WTC11 (cell line): Measurements from ENCODE around the gene RESP18. TPM values are rescaled to one million over a fixed set of nuclear protein-coding genes. Genes with fewer than 3 reads are reported as not detected.
A peak's percentile ranks its signal among the peaks of the same experiment; 100 is the strongest.

Source experiments
- ATAC-seq: fragments of 200-7000 bp; cut with Tn5 transposase; 2 replicates; pipeline ENCODE4 v1.10.0; 2021; ENCODE audit warnings: mild to moderate bottlenecking, moderate library complexity
- CTCF ChIA-PET: fragments of 300-600 bp; sonication (Branson Sonifier 250); formaldehyde crosslinking; loops from one replicate; lab custom pipeline; 2021; ENCODE audit warnings: antibody characterized with exemption; lab: Charles Lee
- POLR2A ChIA-PET: fragments of 350-600 bp; sonication (Branson Sonifier 250); formaldehyde crosslinking; loops from one replicate; lab custom pipeline; 2021; ENCODE audit warnings: antibody characterized with exemption; lab: Charles Lee
- DNase-seq: peaks from one replicate; pipeline ENCODE4 v3.0.0; 2021; ENCODE audit warnings: low spot score
- H3K27ac Mint-ChIP-seq: 2 replicates; pipeline ENCODE4 v1.8.0; 2021; ENCODE audit warnings: mixed read lengths
- H3K27me3 Mint-ChIP-seq: 2 replicates; pipeline ENCODE4 v1.8.0; 2021; ENCODE audit warnings: low read depth, mild to moderate bottlenecking, moderate library complexity, mixed read lengths
- H3K36me3 Mint-ChIP-seq: 2 replicates; pipeline ENCODE4 v1.8.0; 2021; ENCODE audit warnings: mixed read lengths
- H3K4me1 Mint-ChIP-seq: 2 replicates; pipeline ENCODE4 v1.8.0; 2022; ENCODE audit warnings: mixed read lengths
- H3K4me3 Mint-ChIP-seq: 2 replicates; pipeline ENCODE4 v1.8.0; 2021; ENCODE audit warnings: mild to moderate bottlenecking, moderate library complexity, mixed read lengths
- H3K9me3 Mint-ChIP-seq: 2 replicates; pipeline ENCODE4 v1.8.0; 2021; ENCODE audit warnings: mixed read lengths
- ATF1 ChIP-seq: sonication (generic); formaldehyde crosslinking; IDR thresholded peaks from 2 replicates; pipeline ENCODE4 v1.8.1; 2023; ENCODE audit warnings: mild to moderate bottlenecking, moderate library complexity, missing genetic modification reagents
- CREB1 ChIP-seq: sonication (generic); formaldehyde crosslinking; IDR thresholded peaks from 2 replicates; pipeline ENCODE4 v1.8.0; 2023; ENCODE audit warnings: mild to moderate bottlenecking, missing genetic modification reagents
- E2F1 ChIP-seq: sonication (generic); formaldehyde crosslinking; IDR thresholded peaks from 2 replicates; pipeline ENCODE4 v1.8.0; 2022; ENCODE audit warnings: mild to moderate bottlenecking, missing genetic modification reagents
- HMGA2 ChIP-seq: fragments of 250-450 bp; sonication (Bioruptor Pico); IDR thresholded peaks from 2 replicates; pipeline ENCODE4 v1.4.0; 2021; ENCODE audit warnings: mild to moderate bottlenecking, moderate library complexity
- ZBTB21 ChIP-seq: sonication (generic); formaldehyde crosslinking; IDR thresholded peaks from 2 replicates; pipeline ENCODE4 v1.8.1; 2023; ENCODE audit warnings: mild to moderate bottlenecking, missing genetic modification reagents, borderline replicate concordance
- ZNF263 ChIP-seq: sonication (generic); formaldehyde crosslinking; IDR thresholded peaks from 2 replicates; pipeline ENCODE4 v1.8.1; 2022; ENCODE audit warnings: low read depth, mild to moderate bottlenecking, moderate library complexity, missing genetic modification reagents
- microRNA-seq: library from miRNA; unstranded; fragments of <30 nt; microRNA quantifications from one replicate; pipeline ENCODE4 v1.2.0, GENCODE V29; 2022; ENCODE audit warnings: borderline number of aligned reads
- total RNA-seq: library from RNA; stranded (reverse); gene quantifications from 3 replicates; pipeline ENCODE4 v1.2.3, GENCODE V29; 2021
- TF ChIP-seq, protein P1 (sequence below): fragments of 250-450 bp; sonication (Bioruptor Pico); conservative IDR thresholded peaks from 2 replicates; pipeline ENCODE4 v1.9.0; 2021; ENCODE audit warnings: mild to moderate bottlenecking
- TF ChIP-seq, protein P2 (sequence below): sonication (generic); formaldehyde crosslinking; IDR thresholded peaks from 2 replicates; pipeline ENCODE4 v1.8.0; 2022; ENCODE audit warnings: mild to moderate bottlenecking, missing genetic modification reagents
- TF ChIP-seq, protein P3 (sequence below): fragments of 200-600 bp; IDR thresholded peaks from 2 replicates; pipeline ENCODE4 v1.8.0; 2022; ENCODE audit warnings: antibody characterized with exemption
- TF ChIP-seq, protein P4 (sequence below): fragments of 250-450 bp; sonication (Bioruptor Pico); IDR thresholded peaks from 2 replicates; pipeline ENCODE4 v1.9.0; 2021; ENCODE audit warnings: mild to moderate bottlenecking
- TF ChIP-seq, protein P5 (sequence below): sonication (generic); formaldehyde crosslinking; IDR thresholded peaks from 2 replicates; pipeline ENCODE4 v1.8.1; 2022; ENCODE audit warnings: missing genetic modification reagents, borderline replicate concordance
- TF ChIP-seq, protein P6 (sequence below): sonication (generic); formaldehyde crosslinking; IDR thresholded peaks from 2 replicates; pipeline ENCODE4 v1.8.1; 2022; ENCODE audit warnings: low read depth, mild to moderate bottlenecking, moderate library complexity, missing genetic modification reagents, borderline replicate concordance
- TF ChIP-seq, protein P7 (sequence below): sonication (generic); formaldehyde crosslinking; IDR thresholded peaks from 2 replicates; pipeline ENCODE4 v1.8.0; 2022; ENCODE audit warnings: mild to moderate bottlenecking, missing genetic modification reagents

Gene RESP18
- total RNA-seq, 1 experiment from 2014 or later = not detected

- Mint-ChIP-seq H3K27ac (peak overlapping the region; percentile 96), H3K36me3 (peaks cover 3% of the 10 kb centered on the region; the same call in 1 of the 2 replicates), H3K4me3 (peak overlapping the region; percentile 70), H3K4me1 (peaks cover 32% of the 10 kb centered on the region), H3K27me3 (peaks cover 9% of the 10 kb centered on the region), H3K9me3 (no peaks in the 10 kb centered on the region)
- ATAC-seq = peak; percentile 72
- POLR2A ChIA-PET = interaction anchor here (0.6 to 3.0 kb wide), 11 partner anchors 17 to 379 kb away, joined by 3 to 21 read pairs (median 4); partner anchors contain the start of genes ABCB6, ANKZF1, ATG9A and GLB1L
- CTCF ChIA-PET = interaction anchor here (0.6 to 6.5 kb wide), 37 partner anchors 8 to 298 kb away, joined by 3 to 158 read pairs (median 4); partner anchors contain the start of genes ABCB6, ANKZF1, ATG9A and DNPEP
- no peak for TF ChIP-seq ATF1
- TF ChIP-seq, protein P1, sequence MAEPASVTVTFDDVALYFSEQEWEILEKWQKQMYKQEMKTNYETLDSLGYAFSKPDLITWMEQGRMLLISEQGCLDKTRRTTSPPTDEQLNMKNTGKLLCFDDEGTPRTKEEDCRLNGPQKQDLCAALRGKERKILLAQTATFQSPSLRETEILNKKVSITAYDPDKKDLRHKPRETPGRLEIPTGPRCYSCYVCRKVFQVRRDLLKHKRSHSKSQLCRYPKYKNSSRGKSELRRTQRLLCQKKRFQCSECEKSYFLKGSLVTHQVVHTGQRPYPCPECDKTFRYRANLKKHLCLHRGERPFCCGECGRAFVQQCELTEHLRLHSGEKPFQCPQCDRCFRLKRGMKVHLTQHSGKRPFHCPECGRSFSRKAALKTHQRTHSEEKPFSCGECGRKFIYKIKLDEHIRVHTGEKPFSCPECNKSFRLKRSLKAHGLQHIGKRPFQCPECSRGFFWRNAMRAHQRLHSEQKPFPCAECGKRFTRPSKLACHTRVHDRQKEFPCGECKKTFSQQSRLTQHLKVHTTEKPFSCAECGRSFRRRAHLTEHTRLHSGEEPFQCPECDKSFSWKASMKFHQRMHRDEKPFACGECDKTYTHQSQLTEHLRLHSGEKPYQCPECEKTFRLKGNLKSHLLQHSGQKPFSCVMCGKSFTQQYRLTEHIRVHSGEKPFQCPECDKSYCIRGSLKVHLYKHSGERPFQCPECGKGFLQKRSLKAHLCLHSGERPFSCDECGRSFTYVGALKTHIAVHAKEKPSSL (CRISPR knock-in tag) = no peak
- TF ChIP-seq, protein P2, sequence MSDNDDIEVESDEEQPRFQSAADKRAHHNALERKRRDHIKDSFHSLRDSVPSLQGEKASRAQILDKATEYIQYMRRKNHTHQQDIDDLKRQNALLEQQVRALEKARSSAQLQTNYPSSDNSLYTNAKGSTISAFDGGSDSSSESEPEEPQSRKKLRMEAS (CRISPR knock-in tag) = 0 out of 2 replicates have a peak, but pooled peaks have one; percentile 24
- no peak for TF ChIP-seq CREB1 (CRISPR knock-in tag)
- TF ChIP-seq, protein P3, sequence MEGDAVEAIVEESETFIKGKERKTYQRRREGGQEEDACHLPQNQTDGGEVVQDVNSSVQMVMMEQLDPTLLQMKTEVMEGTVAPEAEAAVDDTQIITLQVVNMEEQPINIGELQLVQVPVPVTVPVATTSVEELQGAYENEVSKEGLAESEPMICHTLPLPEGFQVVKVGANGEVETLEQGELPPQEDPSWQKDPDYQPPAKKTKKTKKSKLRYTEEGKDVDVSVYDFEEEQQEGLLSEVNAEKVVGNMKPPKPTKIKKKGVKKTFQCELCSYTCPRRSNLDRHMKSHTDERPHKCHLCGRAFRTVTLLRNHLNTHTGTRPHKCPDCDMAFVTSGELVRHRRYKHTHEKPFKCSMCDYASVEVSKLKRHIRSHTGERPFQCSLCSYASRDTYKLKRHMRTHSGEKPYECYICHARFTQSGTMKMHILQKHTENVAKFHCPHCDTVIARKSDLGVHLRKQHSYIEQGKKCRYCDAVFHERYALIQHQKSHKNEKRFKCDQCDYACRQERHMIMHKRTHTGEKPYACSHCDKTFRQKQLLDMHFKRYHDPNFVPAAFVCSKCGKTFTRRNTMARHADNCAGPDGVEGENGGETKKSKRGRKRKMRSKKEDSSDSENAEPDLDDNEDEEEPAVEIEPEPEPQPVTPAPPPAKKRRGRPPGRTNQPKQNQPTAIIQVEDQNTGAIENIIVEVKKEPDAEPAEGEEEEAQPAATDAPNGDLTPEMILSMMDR = peak; percentile 99
- TF ChIP-seq E2F1 (CRISPR knock-in tag) = no peak
- TF ChIP-seq, protein P4, sequence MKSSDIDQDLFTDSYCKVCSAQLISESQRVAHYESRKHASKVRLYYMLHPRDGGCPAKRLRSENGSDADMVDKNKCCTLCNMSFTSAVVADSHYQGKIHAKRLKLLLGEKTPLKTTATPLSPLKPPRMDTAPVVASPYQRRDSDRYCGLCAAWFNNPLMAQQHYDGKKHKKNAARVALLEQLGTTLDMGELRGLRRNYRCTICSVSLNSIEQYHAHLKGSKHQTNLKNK (CRISPR knock-in tag) = no peak
- no peak for TF ChIP-seq ZNF263
- no peak for TF ChIP-seq ZBTB21 (CRISPR knock-in tag)
- TF ChIP-seq, protein P5, sequence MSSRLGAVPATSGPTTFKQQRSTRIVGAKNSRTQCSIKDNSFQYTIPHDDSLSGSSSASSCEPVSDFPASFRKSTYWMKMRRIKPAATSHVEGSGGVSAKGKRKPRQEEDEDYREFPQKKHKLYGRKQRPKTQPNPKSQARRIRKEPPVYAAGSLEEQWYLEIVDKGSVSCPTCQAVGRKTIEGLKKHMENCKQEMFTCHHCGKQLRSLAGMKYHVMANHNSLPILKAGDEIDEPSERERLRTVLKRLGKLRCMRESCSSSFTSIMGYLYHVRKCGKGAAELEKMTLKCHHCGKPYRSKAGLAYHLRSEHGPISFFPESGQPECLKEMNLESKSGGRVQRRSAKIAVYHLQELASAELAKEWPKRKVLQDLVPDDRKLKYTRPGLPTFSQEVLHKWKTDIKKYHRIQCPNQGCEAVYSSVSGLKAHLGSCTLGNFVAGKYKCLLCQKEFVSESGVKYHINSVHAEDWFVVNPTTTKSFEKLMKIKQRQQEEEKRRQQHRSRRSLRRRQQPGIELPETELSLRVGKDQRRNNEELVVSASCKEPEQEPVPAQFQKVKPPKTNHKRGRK = no peak
- TF ChIP-seq, protein P6, sequence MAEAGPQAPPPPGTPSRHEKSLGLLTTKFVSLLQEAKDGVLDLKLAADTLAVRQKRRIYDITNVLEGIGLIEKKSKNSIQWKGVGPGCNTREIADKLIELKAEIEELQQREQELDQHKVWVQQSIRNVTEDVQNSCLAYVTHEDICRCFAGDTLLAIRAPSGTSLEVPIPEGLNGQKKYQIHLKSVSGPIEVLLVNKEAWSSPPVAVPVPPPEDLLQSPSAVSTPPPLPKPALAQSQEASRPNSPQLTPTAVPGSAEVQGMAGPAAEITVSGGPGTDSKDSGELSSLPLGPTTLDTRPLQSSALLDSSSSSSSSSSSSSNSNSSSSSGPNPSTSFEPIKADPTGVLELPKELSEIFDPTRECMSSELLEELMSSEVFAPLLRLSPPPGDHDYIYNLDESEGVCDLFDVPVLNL (CRISPR knock-in tag) = no peak
- TF ChIP-seq, protein P7, sequence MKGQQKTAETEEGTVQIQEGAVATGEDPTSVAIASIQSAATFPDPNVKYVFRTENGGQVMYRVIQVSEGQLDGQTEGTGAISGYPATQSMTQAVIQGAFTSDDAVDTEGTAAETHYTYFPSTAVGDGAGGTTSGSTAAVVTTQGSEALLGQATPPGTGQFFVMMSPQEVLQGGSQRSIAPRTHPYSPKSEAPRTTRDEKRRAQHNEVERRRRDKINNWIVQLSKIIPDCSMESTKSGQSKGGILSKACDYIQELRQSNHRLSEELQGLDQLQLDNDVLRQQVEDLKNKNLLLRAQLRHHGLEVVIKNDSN (CRISPR knock-in tag) = no peak
- TF ChIP-seq HMGA2 (CRISPR knock-in tag) = no peak
- DNase-seq = peak; percentile 87
Measured at GRCh38 chr2:219277703-219278654, 54.6 kb downstream of the RESP18 start.

Small RNA genes lying within 50 kb of the gene (microRNA-seq; reads per million reads assigned to microRNA genes)
- not detected for gene MIR153-1

Other genes with a start within 250 kb of the RESP18 start
- gene NHEJ1, start 171.9 kb downstream of the RESP18 start, total RNA-seq = 18.4 to 22.3 TPM (median 21.3 TPM) in 3 replicates
- 0.41 to 0.59 TPM (median 0.55 TPM) in 3 replicates for gene SLC23A3, start 162.7 kb downstream of the RESP18 start, total RNA-seq
- gene CNPPD1, start 155.8 kb downstream of the RESP18 start, total RNA-seq = 26.7 to 32.8 TPM (median 29.5 TPM) in 3 replicates
- 50.2 to 60.2 TPM (median 52.8 TPM) in 3 replicates for gene RETREG2, start 154.5 kb downstream of the RESP18 start, total RNA-seq
- 19.5 to 21.1 TPM (median 20.2 TPM) in 3 replicates for gene ZFAND2B, start 126.0 kb downstream of the RESP18 start, total RNA-seq
- gene ABCB6, start 113.8 kb downstream of the RESP18 start, total RNA-seq = 42.1 to 45.3 TPM (median 44.8 TPM) in 3 replicates
- 42.9 to 48.4 TPM (median 46.7 TPM) in 3 replicates for gene ATG9A, start 103.1 kb downstream of the RESP18 start, total RNA-seq
- 56.9 to 70.4 TPM (median 58.0 TPM) in 3 replicates for gene ANKZF1, start 102.9 kb downstream of the RESP18 start, total RNA-seq
- gene GLB1L, start 87.3 kb downstream of the RESP18 start, total RNA-seq = 5.2 to 6.4 TPM (median 6.1 TPM) in 3 replicates
- gene STK16, start 87.3 kb downstream of the RESP18 start, total RNA-seq = 27.4 to 28.8 TPM (median 27.5 TPM) in 3 replicates
- 0.20 TPM in 1 of 3 replicates, not detected in the others for gene TUBA4B, start 79.5 kb downstream of the RESP18 start, total RNA-seq
- 40.8 to 58.7 TPM (median 52.3 TPM) in 3 replicates for gene TUBA4A, start 78.8 kb downstream of the RESP18 start, total RNA-seq
- 36.1 to 42.8 TPM (median 40.3 TPM) in 3 replicates for gene DNAJB2, start 53.4 kb downstream of the RESP18 start, total RNA-seq
- gene PTPRN, start 23.3 kb downstream of the RESP18 start, total RNA-seq = 3.8 to 5.7 TPM (median 5.2 TPM) in 3 replicates
- gene DNPEP, start 55.2 kb upstream of the RESP18 start, total RNA-seq = 65.8 to 70.2 TPM (median 67.6 TPM) in 3 replicates
- gene DES, start 85.6 kb upstream of the RESP18 start, total RNA-seq = 1.6 to 3.5 TPM (median 2.8 TPM) in 3 replicates
- gene SPEG, start 102.1 kb upstream of the RESP18 start, total RNA-seq = 55.3 to 62.7 TPM (median 57.8 TPM) in 3 replicates
- 44.2 to 51.9 TPM (median 49.5 TPM) in 3 replicates for gene GMPPA, start 166.1 kb upstream of the RESP18 start, total RNA-seq
- gene ASIC4, start 181.7 kb upstream of the RESP18 start, total RNA-seq = 0.79 to 1.0 TPM (median 0.80 TPM) in 3 replicates
- 84.3 to 97.0 TPM (median 84.8 TPM) in 3 replicates for gene CHPF, start 211.1 kb upstream of the RESP18 start, total RNA-seq
- gene TMEM198, start 211.3 kb upstream of the RESP18 start, total RNA-seq = 7.1 to 8.1 TPM (median 7.3 TPM) in 3 replicates
- gene OBSL1, start 238.8 kb upstream of the RESP18 start, total RNA-seq = 159 to 221 TPM (median 213 TPM) in 3 replicates
- 1.1 to 1.8 TPM (median 1.4 TPM) in 3 replicates for gene INHA, start 239.6 kb upstream of the RESP18 start, total RNA-seq